Keratinocyte (primary cell): ENCODE data around the gene CAMKK2. TPM values are rescaled to one million over a fixed set of nuclear protein-coding genes. Genes with fewer than 3 reads are reported as not detected.

Experiments
- DNase-seq: peaks from one replicate; pipeline ENCODE4 v3.0.0-alpha.2; 2011; ENCODE audit warnings: low read depth, missing footprints, low spot score
- FAIRE-seq: peaks from 2 replicates; lab custom pipeline; 2011; peaks lifted over from hg19 to GRCh38; lab: Jason Lieb, UNC
- H2AFZ ChIP-seq: 2 replicates; pipeline ENCODE4 v1.6.0; 2012; ENCODE audit warnings: low read length, control low read depth, inconsistent platforms; ENCODE audit not compliant: control insufficient read depth
- H3K27ac ChIP-seq: 2 replicates; pipeline ENCODE4 v1.5.1; 2011; ENCODE audit warnings: low read length; ENCODE audit not compliant: control insufficient read depth, insufficient read depth
- H3K27me3 ChIP-seq: 3 replicates; pipeline ENCODE4 v1.6.0; 2011; ENCODE audit warnings: low read length; ENCODE audit not compliant: control insufficient read depth, insufficient read depth; ENCODE audit errors: extremely low read depth
- H3K36me3 ChIP-seq, 2 experiments: 2 replicates in 1 of 2; 3 replicates in 1 of 2; pipeline ENCODE4 v1.5.1; 2011; ENCODE audit warnings: low read length in 2 of 2, mild to moderate bottlenecking in 1 of 2; ENCODE audit not compliant: control insufficient read depth in 2 of 2, insufficient read depth in 2 of 2; ENCODE audit errors: extremely low read depth in 1 of 2
- H3K4me1 ChIP-seq: 3 replicates; pipeline ENCODE4 v1.5.1; 2011; ENCODE audit warnings: low read length; ENCODE audit not compliant: control insufficient read depth, insufficient read depth; ENCODE audit errors: extremely low read depth
- H3K4me2 ChIP-seq: 3 replicates; pipeline ENCODE4 v1.6.0; 2011; ENCODE audit warnings: low read depth, low read length; ENCODE audit not compliant: control insufficient read depth, insufficient read depth; ENCODE audit errors: extremely low read depth
- H3K4me3 ChIP-seq, 3 experiments: fragments of 200-600 bp in 1 of 3; sonication (generic) in 1 of 3; 2 replicates in 2 of 3; 3 replicates in 1 of 3; pipeline ENCODE4 v1.5.1; 2011 to 2016; ENCODE audit warnings: low read length in 3 of 3, mild to moderate bottlenecking in 3 of 3, control low read depth in 2 of 3, inconsistent platforms in 1 of 3, low read depth in 1 of 3, mixed read lengths in 1 of 3, mixed run types in 1 of 3, moderate library complexity in 1 of 3; ENCODE audit not compliant: control insufficient read depth in 2 of 3, insufficient read depth in 2 of 3; ENCODE audit errors: extremely low read depth in 1 of 3
- H3K79me2 ChIP-seq: 2 replicates; pipeline ENCODE4 v1.6.0; 2012; ENCODE audit warnings: low read length; ENCODE audit not compliant: control insufficient read depth, insufficient read depth
- H3K9ac ChIP-seq: 3 replicates; pipeline ENCODE4 v1.6.0; 2011; ENCODE audit warnings: low read length; ENCODE audit not compliant: control insufficient read depth, insufficient read depth; ENCODE audit errors: extremely low read depth
- H3K9me1 ChIP-seq: 3 replicates; pipeline ENCODE4 v1.6.0; 2011; ENCODE audit warnings: low read length; ENCODE audit not compliant: control insufficient read depth, insufficient read depth; ENCODE audit errors: extremely low read depth
- H3K9me3 ChIP-seq: 2 replicates; pipeline ENCODE4 v1.5.1; 2012; ENCODE audit warnings: low read depth, low read length; ENCODE audit not compliant: control insufficient read depth
- H4K20me1 ChIP-seq: 3 replicates; pipeline ENCODE4 v1.6.0; 2011; ENCODE audit warnings: low read length; ENCODE audit not compliant: control insufficient read depth, insufficient read depth; ENCODE audit errors: extremely low read depth
- EZH2 ChIP-seq: IDR thresholded peaks from one replicate; pipeline ENCODE4 v1.6.1; 2012; ENCODE audit warnings: inconsistent platforms, mild to moderate bottlenecking, low read length, moderate library complexity
- dilution Hi-C: fragments of 300-500 bp; cut with MboI; formaldehyde crosslinking; loops from one replicate; pipeline ENCODE4 v1.7.0; 2020; ENCODE audit warnings: low sequenced_read_pairs; ENCODE audit not compliant: extremely low pct_ligation_motif_present
- polyA plus RNA-seq, 5 experiments: library from polyadenylated mRNA; depleted of rRNA in 3 of 5; stranded (reverse) in 3 of 5; stranded (forward) in 1 of 5; unstranded in 1 of 5; fragments of >200 nt; gene quantifications; 1 replicate in 1 of 5; 2 replicates in 3 of 5; 3 replicates in 1 of 5; pipeline versions ENCODE4 v1.2.1 to v1.2.3, GENCODE V29; 2011 to 2012; ENCODE audit warnings: missing spikeins in 2 of 5, low read depth in 1 of 5, low replicate concordance in 1 of 5
- TF ChIP-seq, protein P1 (sequence below), 3 experiments: IDR thresholded peaks in 1 of 3; conservative IDR thresholded peaks in 1 of 3; optimal IDR thresholded peaks in 1 of 3; 2 replicates in 2 of 3; 3 replicates in 1 of 3; pipeline versions ENCODE3 to v1.5.1; 2011; ENCODE audit warnings: low read length in 3 of 3, mild to moderate bottlenecking in 3 of 3, moderate library complexity in 2 of 3, control low read depth in 1 of 3, inconsistent platforms in 1 of 3; ENCODE audit not compliant: insufficient read depth in 2 of 3; ENCODE audit errors: extremely low read depth in 1 of 3

Gene CAMKK2
- polyA plus RNA-seq, 1 donor (not counting 4 experiments of a cell fraction or from before 2014, with no cell fraction given): 18.6 TPM

DNA sequence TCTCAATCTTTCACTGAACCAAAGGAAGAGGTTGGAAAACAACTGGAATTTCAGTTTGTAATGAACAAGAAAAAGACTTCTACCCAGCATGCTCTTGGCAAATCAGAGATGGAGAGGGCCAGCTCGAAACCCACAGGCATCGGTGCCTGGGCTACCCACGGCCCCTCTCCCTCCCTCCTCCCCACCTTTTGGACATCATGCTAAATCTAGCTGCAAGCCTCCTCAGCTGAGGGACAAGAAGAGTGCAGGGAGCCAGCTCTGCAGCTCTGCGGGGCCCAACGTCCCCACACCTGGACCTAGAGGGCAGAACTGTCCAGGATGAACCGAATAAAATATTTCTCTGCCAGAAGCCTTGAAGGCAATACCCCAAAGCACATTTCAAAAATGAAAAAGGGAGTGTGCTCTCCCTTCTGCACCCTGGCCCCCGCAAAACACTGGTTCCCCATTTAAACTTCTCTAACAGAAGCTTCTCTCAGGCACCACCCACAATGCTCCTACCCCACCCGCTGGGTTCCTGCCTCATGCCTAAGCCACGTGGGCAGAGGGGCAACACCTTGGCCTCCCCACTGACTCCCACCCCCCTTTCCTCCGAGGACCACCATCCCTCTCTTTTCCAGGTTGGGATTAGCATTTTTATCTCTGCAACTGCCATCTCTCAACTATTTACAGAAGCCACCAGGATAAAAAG, 8.2 kb downstream of the CAMKK2 start:
- H3K27ac ChIP-seq: no peak overlapping the region
- H3K9me1 ChIP-seq: no peaks in the 10 kb centered on the region
- dilution Hi-C loops: no loop called here
- no peak overlapping the region for H3K4me3 ChIP-seq
- FAIRE-seq (no peak), DNase-seq (no peak)
- no peaks in the 10 kb centered on the region for H3K4me1 ChIP-seq
- no peak for TF ChIP-seq EZH2
- TF ChIP-seq, protein P1, sequence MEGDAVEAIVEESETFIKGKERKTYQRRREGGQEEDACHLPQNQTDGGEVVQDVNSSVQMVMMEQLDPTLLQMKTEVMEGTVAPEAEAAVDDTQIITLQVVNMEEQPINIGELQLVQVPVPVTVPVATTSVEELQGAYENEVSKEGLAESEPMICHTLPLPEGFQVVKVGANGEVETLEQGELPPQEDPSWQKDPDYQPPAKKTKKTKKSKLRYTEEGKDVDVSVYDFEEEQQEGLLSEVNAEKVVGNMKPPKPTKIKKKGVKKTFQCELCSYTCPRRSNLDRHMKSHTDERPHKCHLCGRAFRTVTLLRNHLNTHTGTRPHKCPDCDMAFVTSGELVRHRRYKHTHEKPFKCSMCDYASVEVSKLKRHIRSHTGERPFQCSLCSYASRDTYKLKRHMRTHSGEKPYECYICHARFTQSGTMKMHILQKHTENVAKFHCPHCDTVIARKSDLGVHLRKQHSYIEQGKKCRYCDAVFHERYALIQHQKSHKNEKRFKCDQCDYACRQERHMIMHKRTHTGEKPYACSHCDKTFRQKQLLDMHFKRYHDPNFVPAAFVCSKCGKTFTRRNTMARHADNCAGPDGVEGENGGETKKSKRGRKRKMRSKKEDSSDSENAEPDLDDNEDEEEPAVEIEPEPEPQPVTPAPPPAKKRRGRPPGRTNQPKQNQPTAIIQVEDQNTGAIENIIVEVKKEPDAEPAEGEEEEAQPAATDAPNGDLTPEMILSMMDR (optimal IDR thresholded peaks at IDR 0.05 in 1 of 3, IDR thresholded peaks at IDR 0.05 in 1 of 3, conservative IDR thresholded peaks at IDR 0.05 in 1 of 3; ENCODE audit: extremely low read depth in 1 of 3, insufficient read depth in 2 of 3, low read length in 3 of 3): no peak
- peaks cover 6% of the 10 kb centered on the region for H3K79me2 ChIP-seq
- no peak overlapping the region for H3K4me2 ChIP-seq
- H3K27me3 ChIP-seq: no peaks in the 10 kb centered on the region
- peaks cover 0 to 6% of the 10 kb centered on the region in 2 experiments for H3K36me3 ChIP-seq
- no peaks in the 10 kb centered on the region for H4K20me1 ChIP-seq
- H2AFZ ChIP-seq: no peak overlapping the region
- H3K9ac ChIP-seq: no peak overlapping the region
- H3K9me3 ChIP-seq: no peaks in the 10 kb centered on the region

DNA sequence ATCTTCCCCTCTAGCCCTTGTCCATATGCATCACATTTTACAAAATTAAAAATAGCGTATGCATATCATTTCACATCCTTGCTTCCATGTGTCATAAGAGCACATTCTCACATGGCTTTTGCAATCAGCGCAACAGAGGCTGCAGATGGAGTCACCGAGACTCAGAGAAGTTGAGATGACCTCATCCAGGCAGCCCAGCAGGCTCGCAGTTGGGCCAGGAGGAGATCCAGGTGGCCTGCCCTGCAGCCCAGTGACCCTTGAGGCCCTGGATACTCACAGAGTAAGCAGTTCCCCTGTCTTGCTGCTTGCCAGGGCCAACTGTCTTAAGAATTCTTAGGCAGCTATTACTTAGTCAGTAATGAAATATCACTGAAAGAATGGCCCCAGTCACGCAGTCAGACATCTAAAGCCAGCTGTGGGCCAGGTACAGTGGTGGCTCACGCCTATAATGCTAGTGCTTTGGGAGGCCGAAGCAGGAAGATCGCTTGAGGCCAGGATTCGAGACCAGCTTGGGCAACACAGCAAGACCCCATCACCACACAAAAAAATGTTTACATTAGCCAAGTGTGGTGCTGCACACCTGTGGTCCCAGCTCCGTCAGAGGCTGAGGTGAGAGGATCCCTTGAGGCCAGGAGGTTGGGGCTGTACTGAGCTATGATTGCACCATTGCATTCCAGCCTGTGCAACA, 9.1 kb downstream of the CAMKK2 start:
- TF ChIP-seq EZH2: no peak
- TF ChIP-seq, protein P1 (optimal IDR thresholded peaks at IDR 0.05 in 1 of 3, IDR thresholded peaks at IDR 0.05 in 1 of 3, conservative IDR thresholded peaks at IDR 0.05 in 1 of 3; ENCODE audit: extremely low read depth in 1 of 3, insufficient read depth in 2 of 3, low read length in 3 of 3): no peak
- DNase-seq (no peak), FAIRE-seq (no peak)
- H3K27ac ChIP-seq: no peak overlapping the region
- H3K9me3 ChIP-seq: no peaks in the 10 kb centered on the region
- H4K20me1 ChIP-seq: no peaks in the 10 kb centered on the region
- no peak overlapping the region for H2AFZ ChIP-seq
- peaks cover 6% of the 10 kb centered on the region for H3K79me2 ChIP-seq
- H3K27me3 ChIP-seq: no peaks in the 10 kb centered on the region
- H3K36me3 ChIP-seq: peaks cover 0 to 8% of the 10 kb centered on the region in 2 experiments
- no peaks in the 10 kb centered on the region for H3K4me1 ChIP-seq
- H3K9me1 ChIP-seq: no peaks in the 10 kb centered on the region
- no peak overlapping the region for H3K4me2 ChIP-seq
- no peak overlapping the region for H3K4me3 ChIP-seq
- no peak overlapping the region for H3K9ac ChIP-seq
- dilution Hi-C loops: no loop called here
